IPS-NIHi7 (cell line): ENCODE results near the gene CCDC40.

Experiments used
- DNase-seq: peaks from one replicate; pipeline ENCODE4 v3.0.0; 2012; ENCODE audit warnings: mixed read lengths; ENCODE audit errors: extremely low spot score

Gene CCDC40

DNA sequence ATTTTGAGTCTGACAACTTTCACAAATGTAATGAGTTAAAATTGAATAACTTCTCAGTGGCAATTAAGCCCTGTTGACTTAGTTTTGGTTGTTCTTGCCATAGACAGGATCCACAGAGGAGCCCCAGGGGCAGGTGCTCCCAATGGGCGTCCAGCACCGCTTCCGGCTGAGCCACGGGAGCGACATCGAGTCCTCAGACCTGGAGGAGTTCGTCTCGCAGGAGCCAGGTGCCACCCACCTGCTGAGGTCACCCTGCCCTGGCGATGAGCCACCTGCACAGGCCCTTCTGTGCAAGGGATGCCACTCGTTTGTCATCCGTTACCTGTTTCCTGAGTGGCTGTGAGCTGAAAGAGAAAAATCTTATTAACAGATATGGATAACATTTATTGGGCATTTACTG, 10.7 kb downstream of the CCDC40 start:
- no peak for DNase-seq

DNA sequence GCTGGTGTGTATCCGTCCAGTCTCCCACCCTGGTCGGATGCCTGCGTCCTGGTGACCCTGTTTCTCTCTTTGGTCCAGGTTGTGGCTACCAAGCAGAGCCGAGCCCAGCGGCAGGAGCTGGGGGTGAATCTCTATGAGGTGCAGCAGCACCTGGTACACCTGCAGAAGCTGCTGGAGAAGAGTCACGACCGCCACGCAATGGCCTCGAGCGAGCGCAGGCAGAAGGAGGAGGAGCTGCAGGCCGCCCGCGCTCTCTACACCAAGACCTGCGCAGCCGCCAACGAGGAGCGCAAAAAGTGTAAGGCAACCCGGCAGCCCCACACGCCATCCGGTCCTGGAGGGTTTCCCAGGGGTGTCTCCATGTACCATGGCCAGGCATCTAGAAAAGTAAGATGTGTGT, 13.5 kb downstream of the CCDC40 start:
- no peak for DNase-seq

DNA sequence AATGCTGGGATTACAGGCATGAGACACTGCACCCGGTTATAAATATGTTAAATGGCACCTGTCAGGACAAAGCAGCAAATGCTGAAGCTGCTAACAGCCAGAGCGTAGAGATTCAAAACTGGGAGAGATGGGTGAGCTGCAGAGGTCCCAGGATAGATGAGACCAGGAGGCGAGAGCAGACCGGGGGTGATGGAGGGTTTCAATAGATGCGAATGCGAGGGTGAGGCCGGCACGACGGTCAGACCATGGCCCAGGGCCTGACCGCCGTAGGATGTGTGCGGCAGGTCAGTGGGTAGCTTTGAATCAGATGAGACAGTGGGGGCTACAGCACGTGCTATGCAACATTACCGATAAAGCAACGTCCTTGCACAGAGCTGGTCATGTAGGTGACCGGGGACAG, 14.3 kb downstream of the CCDC40 start:
- DNase-seq, result no peak

DNA sequence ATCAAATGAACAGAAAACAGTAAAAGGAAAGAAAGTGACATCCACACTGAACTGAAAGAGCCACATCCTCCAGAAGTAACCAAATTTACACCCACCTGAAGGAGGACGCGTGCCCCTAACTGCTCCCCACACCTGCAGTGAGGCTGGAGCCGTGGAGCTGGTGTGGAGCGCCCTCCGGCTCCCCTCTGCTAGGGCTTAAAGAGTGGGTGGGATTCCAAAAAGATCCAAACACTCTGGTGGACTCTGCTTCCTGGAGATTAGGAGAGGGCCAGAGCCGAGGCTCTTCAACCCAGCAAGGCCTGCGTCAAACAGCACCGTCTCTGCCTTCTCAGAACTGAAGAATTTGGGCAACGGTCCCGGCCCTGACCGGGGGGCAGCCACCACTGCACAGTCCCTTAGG, 15.2 kb downstream of the CCDC40 start:
- no peak for DNase-seq

DNA sequence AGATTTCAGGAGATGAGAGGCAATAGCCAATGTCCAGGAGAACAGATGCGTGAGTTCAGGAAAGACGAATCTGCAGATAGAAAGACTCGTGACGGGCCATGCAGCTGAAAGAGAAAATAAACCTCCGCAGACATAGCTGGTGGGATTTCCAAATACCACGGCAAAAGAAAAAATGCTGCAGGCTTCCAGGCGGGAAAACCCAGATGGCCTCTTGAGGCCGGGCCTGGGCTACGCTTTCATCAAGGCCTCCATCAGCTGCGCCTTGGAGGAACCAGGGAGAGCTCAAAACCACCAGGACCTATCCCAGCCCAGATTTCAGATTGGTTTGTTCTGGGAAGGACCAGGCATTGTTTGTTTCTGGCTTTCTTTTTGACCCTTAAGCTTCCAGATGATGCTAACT, 16.7 kb downstream of the CCDC40 start:
- no peak for DNase-seq

DNA sequence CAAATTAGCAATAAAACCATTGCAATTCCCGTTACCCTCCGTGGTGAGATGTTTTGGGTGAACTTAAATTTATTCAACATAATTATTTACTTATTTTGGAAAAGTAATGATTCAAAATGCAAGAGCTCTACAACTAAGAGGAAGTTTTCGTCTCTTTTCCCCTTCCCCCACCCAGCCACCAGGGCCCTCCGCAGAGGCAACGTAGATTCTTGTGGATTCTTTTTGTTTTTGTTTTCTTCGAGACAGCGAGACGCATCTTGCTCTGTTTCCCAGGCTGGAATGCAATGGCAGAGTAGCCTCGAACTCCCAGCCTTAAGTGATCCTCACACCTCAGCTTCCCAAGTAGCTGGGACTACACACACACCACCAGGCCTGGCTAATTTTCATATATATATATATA, 19.2 kb downstream of the CCDC40 start:
- DNase-seq, result no peak

DNA sequence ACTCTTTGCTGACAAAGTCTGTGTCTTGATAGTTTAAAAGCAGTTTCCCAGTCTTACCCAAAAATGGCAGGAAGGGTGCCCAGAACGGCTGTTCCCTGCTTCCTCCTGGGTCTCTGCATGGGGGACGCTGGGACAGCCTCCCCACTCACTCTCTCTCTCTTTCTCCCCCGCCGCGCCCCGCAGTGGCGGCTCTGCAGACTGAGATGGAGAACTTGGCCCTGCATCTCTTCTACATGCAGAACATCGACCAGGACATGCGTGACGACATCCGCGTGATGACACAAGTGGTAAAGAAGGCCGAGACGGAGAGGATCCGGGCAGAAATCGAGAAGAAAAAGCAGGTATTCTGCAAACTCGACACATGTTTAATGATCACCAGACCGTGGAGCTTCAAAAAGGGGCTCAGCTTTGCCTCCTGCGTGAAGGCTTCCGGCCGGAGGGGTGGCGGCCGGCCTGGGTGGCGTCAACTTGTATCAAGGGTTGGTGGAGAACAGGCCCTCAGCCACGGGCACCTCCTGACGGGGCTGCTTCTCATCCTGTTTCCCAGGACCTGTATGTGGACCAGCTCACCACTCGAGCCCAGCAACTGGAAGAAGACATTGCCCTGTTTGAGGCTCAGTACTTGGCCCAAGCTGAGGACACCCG, 22.0 kb downstream of the CCDC40 start:
- no peak for DNase-seq

DNA sequence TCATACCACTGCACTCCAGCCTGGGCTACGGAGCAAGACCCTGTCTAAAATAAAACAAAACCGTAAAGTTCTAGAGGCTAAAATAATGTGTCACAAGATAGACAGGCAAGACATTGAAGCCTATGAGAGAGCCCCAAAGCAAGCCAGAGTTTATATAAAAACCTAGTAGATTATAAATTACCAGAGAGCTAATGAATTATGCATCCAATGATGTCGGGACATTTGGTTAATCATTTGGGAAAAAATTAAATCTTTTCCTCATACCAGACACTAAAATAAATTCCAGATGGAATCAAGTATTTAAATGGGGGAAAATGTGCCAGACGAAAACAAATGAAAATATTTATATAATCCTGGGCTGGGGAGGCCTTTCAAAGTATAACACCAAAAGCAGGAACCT, 24.2 kb downstream of the CCDC40 start:
- no peak for DNase-seq

DNA sequence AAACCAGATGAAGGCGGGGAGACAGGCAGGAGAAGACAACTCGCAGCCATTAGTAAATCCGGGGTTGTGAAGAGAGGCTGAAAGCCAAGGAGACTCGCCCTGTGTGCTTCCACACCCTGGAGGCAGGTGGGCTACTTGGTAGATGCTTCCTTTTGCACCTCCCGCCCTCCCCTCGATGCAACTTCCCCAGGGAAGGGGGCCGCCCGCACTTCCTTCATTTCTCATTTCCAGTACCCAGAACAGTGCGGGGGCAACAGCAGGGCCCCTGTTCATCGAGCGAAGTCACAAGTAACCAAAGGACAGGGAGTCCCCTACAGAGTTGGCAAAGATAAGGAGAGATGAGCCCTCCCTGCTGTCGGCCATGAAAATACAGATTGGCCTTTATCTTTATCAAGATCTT, 25.0 kb downstream of the CCDC40 start:
- DNase-seq, result no peak

DNA sequence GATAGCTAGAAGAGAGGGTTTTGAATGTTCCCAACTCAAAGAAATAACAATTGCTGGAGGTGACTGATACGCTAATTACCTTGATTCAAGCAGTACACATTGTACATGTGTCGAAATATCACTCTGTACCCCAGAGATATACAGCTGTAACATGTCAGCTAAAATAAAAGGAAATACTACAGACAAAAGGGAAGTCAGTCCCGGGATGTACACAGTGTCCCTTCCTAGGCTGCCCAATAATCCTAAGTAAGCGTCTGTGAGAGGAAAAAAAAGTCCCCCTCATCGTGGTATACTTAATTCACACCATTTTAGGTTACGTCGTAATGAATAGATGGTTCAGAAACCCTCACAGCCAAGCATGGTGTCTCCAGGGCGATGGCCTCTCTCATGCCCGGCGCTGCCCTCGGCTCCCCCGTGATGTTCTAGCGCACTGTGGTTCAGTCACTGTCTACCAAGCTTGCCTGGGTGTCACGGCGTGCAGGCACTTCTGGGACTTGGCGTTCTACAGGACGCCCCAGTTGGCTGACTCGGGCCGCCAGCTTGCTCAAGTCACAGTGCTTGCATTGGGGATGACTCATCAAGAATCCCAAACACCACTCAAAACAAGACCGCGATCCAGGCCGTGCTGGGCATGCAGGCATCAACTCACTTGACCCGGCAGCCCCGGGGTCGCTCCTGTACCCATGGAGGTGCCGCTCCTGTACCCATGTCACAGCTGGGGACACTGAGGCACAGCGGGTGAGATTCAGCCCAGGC, 27.6 kb downstream of the CCDC40 start:
- no peak for DNase-seq

DNA sequence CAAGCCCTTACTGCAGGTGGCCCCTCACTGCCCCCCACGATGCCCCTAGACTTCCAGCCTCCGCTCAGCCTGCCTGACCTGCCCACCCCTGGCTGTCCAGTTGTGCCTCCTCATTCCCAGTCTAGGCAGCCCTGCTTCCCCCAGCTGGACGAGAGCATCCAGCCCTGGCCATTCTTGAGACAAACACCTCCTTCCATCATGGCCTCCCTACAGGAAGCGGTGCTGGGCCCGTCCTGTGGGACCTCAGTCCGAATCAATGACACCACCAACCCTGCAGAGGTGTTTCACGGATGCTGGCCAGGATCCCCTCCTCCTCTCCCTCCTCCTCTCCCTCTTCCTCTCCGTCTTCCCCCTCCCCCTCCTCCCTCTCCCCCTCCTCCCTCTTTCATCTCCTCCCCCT, 28.3 kb downstream of the CCDC40 start:
- no peak for DNase-seq

DNA sequence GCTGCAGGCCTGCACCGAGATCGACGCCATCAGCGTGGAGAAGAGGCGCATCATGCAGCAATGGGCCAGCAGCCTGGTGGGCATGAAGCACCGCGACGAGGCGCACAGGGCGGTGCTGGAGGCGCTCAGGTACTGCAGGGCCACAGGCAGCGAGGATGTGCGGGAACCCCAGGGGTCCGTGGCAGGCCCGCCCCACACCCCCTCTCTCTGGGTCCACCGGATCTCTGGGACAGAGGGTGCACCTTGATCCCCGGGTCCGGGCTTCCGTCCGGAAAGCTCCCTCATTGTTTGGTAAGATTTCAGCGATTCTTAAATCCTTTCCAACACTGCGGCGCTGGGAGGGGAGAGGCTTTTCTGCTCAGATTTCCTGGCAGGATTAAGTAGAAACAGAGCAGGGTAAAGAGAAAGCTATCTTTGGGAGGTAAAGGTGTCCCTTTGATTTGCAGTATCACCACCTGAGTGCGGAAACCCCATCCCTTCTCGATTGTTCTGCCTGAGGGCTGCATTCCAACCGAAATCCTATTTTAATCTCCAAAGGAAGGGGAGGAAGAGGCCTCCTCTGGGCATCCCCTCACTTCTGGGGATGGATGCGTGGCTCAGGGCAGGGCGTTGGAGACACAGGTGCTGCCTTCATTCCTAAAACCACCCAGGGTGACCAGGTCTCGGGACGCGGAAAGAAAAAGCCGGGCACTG, 29.2 kb downstream of the CCDC40 start:
- DNase-seq, result peak; percentile 49

DNA sequence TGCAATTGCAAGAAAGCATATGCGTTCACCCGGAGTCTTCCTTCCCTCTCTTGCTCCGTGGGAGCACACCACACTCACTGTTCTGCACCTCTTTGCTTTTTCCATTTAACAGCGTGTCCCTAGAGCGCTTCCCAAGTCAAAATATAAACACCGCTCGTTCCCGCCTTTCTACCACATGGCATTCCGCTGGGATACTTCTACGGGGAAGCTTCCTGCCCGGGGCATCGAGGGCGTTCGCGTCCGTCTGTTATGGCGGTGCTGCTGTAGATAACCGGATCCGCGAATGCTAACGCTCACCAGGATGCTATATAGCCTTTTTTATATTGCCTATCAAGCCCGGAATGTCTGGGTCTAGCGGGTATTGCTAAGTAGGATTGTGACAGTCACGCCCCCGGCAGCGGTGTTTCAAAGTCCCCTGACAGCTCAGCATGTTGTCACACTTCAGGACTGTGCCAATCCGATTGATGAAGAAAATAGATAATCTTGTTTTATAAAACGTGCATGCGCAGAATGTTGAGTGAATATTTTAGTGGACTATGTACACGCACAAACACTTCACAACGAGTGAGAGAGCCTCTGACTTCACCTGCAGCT, 31.0 kb downstream of the CCDC40 start:
- DNase-seq, result no peak

DNA sequence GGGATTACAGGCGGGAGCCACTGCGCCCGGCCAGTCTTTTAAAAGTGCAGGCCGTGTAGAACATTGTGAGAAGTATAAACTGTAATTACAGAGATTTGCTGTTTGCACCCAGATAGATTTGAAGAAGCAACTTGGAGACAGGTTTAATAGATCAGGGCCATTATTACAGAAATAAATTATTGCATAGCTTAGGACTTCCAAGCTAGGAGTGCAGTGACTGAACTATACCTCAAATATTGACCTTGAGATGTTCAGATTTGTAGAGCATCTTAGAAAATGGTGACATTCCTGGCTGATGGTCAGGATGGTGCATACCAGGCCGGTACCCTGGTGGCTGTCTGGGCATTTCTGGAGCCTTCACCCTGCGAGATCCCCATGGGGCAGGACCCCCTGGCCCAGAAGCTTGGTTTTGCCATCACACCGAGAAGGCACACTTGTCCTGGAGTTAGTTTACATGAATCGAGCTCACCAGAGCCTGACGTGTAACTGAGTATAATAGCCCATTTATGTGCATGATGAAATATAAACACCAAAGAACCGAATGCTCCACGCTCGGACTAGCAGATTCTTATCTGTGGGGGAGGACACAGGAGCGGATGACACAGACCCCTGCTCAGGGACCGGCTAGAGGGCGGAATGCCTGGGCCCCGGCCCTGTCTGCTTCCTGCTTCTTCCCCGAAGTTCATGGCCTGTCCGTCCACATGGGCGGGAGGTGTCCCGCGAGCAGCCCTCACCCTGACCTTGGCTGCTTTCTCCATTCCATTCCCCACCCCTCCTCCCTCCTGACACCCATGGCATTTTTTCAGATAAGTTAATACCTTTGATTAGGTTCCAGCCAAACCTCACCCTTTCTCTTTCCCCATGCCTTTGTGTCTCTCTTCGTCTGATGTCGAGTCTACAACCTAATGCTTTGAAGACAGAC, 32.1 kb downstream of the CCDC40 start:
- no peak for DNase-seq

DNA sequence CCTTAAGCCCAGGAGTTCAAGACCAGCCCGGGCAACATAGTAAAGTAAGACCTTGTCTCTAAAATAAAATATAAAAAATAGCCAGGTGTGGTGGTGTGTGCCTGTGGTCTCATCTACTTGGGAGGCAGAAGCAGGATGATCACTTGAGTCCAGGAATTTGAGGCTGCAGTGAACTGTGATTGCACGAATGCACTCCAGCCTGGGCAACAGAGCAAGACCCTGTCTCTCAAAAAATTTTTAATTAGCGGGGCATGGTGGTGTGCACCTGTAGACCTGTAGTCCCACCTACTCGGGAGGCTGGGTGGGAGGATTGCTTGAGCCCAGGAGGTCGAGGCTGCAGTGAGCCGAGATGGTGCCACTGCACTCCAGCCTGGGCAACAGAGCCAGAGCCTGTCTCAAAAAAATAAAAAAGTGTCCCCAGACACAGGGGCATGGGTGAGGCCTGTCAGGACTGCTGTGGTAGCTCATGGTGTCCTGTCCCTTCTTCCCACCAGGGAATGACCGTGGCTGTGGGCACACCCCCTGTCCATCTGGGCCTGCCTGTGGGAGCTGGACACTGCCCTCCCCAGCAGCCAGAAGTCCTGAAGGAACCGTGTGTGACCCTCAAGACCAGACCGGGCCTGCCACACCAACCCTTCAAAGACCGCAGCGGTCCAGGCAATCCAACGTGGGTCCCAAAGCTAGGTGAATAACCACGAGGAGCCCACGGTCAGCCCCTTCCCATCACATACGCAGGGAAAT, 34.1 kb downstream of the CCDC40 start:
- DNase-seq, result no peak

DNA sequence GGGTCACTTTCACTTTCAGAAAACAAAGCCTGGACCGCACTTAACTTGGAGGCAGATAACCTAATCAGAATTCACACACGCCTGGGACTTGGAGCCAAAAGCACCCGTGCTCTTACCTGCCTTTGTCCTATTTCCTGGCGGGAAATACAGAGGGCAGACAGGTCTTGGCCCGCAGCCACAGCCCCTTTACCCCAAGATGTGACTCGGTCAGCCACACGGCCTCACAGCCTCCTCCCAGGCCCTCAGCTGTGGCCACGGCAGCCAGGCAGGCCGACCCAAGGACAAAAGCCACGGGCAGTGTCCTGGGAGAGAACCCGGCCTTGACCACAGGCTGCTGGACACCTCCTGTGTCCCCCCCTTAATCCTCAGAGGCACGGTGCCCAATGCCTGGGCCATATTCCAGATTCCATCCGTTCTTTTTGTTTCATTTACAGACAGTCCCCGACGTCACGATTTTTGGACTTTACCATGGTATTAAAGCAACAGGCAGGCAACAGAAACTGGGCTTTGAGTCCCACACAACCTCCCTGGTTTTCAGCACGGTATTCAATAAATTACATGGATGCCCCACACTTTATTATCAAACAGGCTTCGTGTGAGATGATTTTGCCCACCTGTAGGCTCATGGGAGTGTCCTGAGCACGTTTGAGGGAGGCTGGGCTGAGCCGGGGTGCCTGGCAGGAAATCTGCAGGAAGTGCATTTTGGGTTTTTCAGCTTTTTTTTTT, 34.8 kb downstream of the CCDC40 start:
- DNase-seq, result no peak

DNA sequence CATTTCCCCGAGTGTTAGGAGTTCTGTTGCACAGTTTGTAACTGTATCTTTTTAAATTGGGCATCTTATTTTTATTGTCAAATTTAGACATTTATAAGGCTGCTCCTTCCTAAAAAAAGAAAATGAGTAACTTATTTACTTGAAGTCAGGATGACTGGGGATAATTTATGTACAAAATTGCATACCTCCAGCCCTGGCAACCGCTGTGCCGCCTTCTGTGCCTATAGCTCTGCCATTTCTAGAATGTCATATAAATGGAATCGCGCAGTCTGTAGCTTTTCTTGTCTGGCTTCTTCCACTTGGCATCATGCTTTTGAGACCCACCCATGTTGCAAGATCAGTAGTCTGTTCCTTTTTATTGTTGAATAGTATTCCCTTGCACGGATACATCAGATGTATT, 36.0 kb downstream of the CCDC40 start:
- no peak for DNase-seq

DNA sequence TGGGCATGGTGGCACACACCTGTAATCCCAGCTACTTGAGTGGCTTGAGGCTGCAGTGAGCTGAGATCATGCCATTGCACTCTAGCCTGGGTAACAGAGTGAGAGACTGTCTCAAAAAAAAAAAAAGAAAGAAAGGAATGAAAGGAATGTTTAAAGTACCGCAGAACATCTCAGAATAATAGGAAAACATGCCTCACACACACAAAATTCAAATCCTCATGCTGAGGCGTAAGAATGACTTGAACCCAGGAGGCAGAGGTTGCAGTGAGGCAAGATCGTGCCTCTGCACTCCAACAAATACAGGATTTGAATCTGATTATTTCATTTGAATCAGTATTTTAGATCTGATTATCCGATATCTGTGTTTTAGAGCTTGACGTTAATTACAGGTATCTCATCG, 43.6 kb downstream of the CCDC40 start:
- DNase-seq, result no peak

DNA sequence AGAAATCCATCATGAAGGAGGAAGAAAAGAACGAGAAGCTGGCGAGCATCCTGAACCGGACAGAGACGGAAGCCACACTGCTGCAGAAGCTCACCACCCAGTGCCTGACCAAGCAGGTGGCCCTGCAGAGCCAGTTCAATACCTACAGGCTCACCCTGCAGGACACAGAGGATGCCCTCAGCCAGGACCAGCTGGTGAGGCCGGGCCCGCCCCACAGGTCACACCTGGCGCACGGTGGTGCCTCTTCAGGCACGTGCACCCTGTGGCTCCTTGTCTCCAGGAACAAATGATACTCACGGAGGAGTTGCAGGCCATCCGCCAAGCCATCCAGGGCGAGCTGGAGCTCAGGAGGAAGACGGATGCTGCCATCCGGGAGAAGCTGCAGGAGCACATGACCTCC, 45.2 kb downstream of the CCDC40 start:
- no peak for DNase-seq

DNA sequence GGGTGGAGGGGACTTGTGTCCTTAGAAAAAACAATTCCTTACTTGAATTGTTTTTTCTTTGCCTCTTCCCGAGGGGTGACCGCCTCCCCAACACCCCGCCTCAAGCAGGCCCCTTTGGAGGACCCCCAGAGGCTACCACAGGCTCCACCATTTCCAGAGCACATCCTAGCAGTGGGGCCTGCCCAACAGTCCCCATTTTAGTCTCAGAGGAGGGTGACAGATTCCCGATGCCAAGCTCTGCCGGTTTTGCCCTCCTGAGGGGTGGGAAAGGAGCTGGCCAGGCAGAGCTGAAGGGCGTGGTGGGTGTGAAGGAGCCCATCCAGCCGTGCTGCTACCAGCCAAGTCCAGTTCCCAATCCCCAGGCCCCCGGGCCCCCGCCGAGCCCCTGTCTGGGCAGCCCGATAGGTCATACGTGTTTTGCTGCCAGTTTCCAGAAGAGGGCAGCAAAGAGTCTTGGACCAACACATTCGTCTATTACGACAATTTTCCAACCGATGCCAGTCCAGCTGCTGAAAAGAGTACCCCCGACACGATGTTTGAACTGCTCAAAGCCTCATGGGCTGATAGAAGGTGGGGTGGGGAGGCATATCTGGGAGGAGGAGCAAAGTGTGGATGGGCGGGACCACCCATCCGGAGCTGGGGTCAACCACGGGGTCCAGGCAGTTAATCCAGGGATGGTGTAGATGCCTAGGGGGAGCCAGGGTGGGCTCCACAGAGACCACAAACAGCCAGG, 46.1 kb downstream of the CCDC40 start:
- peak; percentile 89 for DNase-seq
